H1 (cell line): ENCODE measurements around the gene DDX5. TPM values are rescaled to one million over a fixed set of nuclear protein-coding genes. Genes with fewer than 3 reads are reported as not detected.
A peak's percentile ranks its signal among the peaks of the same experiment; 100 is the strongest.

Experiments
- ASH2L ChIP-seq: fragments of 200-600, 300-600 bp; sonication (generic); IDR thresholded peaks from one replicate; pipeline ENCODE4 v1.7.1; 2017; ENCODE audit warnings: low read length
- EZH2 ChIP-seq: fragments of 200-600 bp; sonication (generic); IDR thresholded peaks from 2 replicates; pipeline ENCODE4 v1.7.1; 2012; ENCODE audit warnings: low read depth, mild to moderate bottlenecking, moderate library complexity, low read length, inconsistent platforms; ENCODE audit not compliant: severe bottlenecking
- POU5F1 ChIP-seq: IDR thresholded peaks from 2 replicates; pipeline ENCODE4 v1.6.1; 2011; ENCODE audit warnings: low read depth, mild to moderate bottlenecking, low read length, moderate library complexity
- SAP30 ChIP-seq: fragments of 300-600 bp; sonication (generic); IDR thresholded peaks from 2 replicates; pipeline ENCODE4 v1.7.1; 2012; ENCODE audit warnings: low read length, moderate library complexity, mild to moderate bottlenecking, inconsistent platforms; ENCODE audit not compliant: insufficient read depth, insufficient replicate concordance
- polyA plus RNA-seq, 7 experiments: library from polyadenylated mRNA; depleted of rRNA in 3 of 7; stranded (reverse) in 5 of 7; unstranded in 2 of 7; fragments of >200 nt in 5 of 7; fragments of 200-250 nt in 2 of 7; gene quantifications; 1 replicate in 5 of 7; 2 replicates in 1 of 7; 4 replicates in 1 of 7; pipeline versions ENCODE4 v1.2.1 to v1.2.3, GENCODE V29; 2011 to 2013; ENCODE audit warnings: missing spikeins in 2 of 7, mixed read lengths in 2 of 7
- total RNA-seq: library from RNA; stranded (reverse); fragmentation: NEBNext Ultra II Directional; extraction: Animal tissue kit (Norgen Biotek cat#: 25700); gene quantifications from 2 replicates; pipeline ENCODE4 v1.2.1, GENCODE V29; 2021
- TF ChIP-seq, protein P1 (sequence below): IDR thresholded peaks from 2 replicates; pipeline ENCODE4 v1.6.1; 2012; ENCODE audit warnings: inconsistent platforms
- TF ChIP-seq, protein P2 (sequence below): IDR thresholded peaks from 2 replicates; pipeline ENCODE4 v1.6.1; 2011; ENCODE audit warnings: low read depth, mild to moderate bottlenecking, low read length; ENCODE audit not compliant: insufficient read depth
- TF ChIP-seq, protein P3 (sequence below), 3 experiments: IDR thresholded peaks; 1 replicate in 2 of 3; 2 replicates in 1 of 3; pipeline versions ENCODE4 v1.5.1 to v1.6.1; 2011; ENCODE audit warnings: low read length in 3 of 3, mild to moderate bottlenecking in 3 of 3, inconsistent platforms in 2 of 3, low read depth in 1 of 3, moderate library complexity in 1 of 3; ENCODE audit not compliant: insufficient read depth in 1 of 3; ENCODE audit errors: control extremely low read depth in 1 of 3

DDX5 gene
- total and polyA plus RNA-seq, 2 of the 8 experiments (the other 6 are each of a cell fraction or from before 2014, with no cell fraction given), result 572 to 591 TPM

- TF ChIP-seq ASH2L (no peak), SAP30 (no peak), POU5F1 (no peak), EZH2 (no peak)
- TF ChIP-seq, protein P1, sequence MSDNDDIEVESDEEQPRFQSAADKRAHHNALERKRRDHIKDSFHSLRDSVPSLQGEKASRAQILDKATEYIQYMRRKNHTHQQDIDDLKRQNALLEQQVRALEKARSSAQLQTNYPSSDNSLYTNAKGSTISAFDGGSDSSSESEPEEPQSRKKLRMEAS, result no peak
- TF ChIP-seq, protein P2, sequence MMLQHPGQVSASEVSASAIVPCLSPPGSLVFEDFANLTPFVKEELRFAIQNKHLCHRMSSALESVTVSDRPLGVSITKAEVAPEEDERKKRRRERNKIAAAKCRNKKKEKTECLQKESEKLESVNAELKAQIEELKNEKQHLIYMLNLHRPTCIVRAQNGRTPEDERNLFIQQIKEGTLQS, result no peak
- TF ChIP-seq, protein P3, sequence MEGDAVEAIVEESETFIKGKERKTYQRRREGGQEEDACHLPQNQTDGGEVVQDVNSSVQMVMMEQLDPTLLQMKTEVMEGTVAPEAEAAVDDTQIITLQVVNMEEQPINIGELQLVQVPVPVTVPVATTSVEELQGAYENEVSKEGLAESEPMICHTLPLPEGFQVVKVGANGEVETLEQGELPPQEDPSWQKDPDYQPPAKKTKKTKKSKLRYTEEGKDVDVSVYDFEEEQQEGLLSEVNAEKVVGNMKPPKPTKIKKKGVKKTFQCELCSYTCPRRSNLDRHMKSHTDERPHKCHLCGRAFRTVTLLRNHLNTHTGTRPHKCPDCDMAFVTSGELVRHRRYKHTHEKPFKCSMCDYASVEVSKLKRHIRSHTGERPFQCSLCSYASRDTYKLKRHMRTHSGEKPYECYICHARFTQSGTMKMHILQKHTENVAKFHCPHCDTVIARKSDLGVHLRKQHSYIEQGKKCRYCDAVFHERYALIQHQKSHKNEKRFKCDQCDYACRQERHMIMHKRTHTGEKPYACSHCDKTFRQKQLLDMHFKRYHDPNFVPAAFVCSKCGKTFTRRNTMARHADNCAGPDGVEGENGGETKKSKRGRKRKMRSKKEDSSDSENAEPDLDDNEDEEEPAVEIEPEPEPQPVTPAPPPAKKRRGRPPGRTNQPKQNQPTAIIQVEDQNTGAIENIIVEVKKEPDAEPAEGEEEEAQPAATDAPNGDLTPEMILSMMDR (IDR thresholded peaks at IDR 0.05; ENCODE audit: control extremely low read depth in 1 of 3, insufficient read depth in 1 of 3, low read depth in 1 of 3, low read length in 3 of 3), result peak; percentile 54 to 64 (median 60)
Observed at GRCh38 chr17:64491034-64491860, 14.8 kb downstream of the DDX5 start (continued).
